Kidney capillary endothelial cell (primary cell): ENCODE data around the gene KRTAP2-2.
"Not testable (repeated sequence)": the region's sequence is repeated elsewhere in the genome, so short reads cannot be mapped to it uniquely, and the experiment has no call there.

Source experiments
- DNase-seq: peaks from one replicate; pipeline ENCODE4 v3.0.0-alpha.2; 2018; ENCODE audit warnings: low spot score

KRTAP2-2 gene

DNA sequence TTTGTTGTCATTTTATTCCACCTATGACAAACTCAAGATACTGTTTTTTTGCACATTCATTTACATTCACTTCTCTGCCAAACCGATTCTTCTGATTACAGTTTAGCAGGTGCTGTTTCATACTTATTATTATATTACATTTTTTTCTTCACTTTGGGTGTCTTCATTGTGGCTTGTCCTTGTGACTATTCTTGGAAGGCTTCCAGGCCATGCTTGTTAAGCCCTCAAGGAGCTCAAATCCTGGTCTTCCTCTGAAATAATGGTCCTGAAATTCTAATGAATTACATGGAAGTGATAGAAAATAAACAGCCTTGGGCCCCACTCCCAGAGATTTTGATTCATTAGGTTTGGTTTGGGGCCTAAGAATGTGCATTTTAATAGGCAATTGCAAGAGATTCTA lies 9.3 kb upstream of the KRTAP2-2 start:
- no peak for DNase-seq

DNA sequence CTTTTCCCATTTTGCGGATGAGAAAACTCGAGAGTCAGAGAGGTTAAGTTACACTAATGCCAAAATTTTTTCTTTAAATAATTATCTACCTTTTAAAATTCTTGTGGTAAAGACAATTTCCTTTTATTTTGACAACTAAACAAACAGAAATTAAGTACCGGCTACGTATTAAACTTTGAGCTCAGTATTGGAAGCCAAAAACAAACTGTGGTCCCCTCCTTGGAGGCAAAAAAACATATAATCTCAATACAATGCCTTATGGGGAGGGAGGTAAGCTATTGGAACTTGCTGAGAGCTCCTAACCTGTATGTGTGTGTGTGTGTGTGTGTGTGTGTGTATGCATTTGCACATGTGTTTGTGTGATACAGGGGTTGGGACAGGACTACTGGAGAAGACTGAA lies 8.4 kb upstream of the KRTAP2-2 start:
- no peak for DNase-seq

DNA sequence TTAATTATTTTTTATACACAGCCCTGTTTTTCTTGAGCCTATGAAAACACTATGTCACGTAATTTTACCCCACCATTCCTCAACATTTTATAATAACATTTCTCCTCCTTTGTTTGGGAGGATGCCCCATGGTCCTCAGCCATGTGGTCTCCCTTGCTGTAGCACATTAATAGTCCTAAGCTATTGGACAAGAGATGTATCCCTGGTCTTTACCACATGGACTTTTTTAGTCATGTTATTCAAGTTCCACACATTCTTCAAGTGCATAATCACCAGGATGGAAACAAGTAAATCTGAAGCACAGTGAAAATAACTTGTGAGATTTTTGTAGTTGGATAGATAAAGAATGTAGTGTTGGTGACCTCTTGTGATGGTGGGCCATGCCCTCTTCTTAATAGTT lies 6.9 kb upstream of the KRTAP2-2 start:
- DNase-seq, result no peak

DNA sequence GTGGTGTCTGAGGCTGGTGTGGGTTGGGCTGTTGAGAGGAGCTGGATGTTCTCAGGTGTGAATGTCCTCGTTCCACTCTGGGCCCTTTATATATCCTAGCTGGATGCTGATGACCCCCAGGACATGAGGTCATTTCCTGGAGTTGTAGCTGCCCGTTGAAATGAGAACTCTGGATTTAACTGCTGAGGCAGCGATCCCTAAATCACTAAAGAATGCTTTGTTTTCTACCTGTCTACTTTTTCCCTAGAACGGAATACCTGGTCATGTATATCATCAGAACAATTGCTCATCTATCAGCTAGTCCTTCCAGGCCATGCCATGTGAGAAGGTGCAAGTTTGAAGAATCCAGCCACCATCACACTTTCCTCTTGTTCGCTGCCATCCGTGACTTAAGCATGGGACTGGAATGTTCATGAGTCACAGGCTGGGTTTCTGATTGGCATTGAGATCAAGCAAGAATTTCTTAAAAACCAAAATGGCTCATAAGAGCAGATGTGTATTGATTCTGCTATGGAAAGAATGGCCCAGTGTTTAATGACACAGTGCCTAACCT lies 5.1 kb upstream of the KRTAP2-2 start, which contains the start of gene KRTAP2-3:
Gene KRTAP2-3 (minus strand): TSS at position 63 of the 553 bp plus-strand sequence. CDS start 64 bp downstream, outside the sequence.
- peak; percentile 25 for DNase-seq

DNA sequence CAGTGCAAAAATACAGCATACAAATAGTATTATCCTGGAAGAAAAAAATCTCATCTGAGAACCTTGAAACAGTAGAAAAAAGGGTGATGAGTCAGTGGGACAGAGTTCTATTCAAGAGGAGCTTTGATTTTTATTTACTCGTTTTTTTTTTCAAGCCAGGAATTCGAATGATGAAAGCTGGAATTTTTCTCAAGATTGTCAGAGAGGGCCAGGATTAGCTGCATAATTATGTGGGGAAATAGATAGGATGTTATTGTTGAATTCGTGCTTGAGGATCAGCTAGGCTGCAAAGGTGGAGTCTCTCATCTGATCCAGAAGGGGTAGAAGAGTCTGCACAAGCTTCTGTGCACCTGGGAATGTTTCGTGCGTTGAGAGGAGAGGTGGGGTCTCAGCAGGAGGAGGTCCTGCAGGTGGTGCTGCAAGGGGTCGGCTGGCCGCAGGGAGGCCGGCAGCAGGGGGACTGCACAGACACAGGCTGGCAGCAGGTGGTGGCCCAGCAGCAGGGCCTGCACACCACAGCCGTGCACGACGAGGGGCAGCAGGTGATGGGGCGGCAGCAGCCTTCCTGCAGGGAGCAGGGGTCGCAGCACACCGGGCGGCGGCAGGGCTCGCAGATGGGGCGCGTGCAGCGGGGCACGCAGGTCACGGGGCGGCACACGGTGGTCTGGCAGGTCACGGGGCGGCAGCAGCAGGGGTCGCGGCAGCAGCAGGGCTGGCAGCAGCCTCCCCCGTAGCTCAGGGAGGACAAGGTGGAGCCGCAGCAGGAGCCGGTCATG lies 4.4 kb upstream of the KRTAP2-2 start:
- DNase-seq, result not testable (repeated sequence)

DNA sequence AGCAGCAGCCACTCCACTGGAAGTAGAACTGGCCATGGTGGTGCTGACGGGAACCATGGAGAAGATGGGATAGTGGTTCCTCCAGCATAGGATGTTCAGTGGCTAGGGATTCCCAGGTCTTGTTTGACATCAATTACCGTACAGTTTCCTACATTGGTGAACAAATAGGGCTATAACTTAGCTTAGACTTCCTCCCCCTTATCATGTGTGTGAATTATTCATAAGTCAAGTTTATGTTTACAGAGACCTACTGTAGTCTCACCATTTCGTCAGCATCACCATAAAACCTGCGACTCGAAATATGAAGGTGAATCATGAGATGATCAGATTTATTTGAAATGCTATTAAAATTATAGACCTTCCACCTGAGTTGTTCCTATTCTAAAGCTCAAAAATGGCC lies 3.7 kb upstream of the KRTAP2-2 start:
- no peak for DNase-seq

DNA sequence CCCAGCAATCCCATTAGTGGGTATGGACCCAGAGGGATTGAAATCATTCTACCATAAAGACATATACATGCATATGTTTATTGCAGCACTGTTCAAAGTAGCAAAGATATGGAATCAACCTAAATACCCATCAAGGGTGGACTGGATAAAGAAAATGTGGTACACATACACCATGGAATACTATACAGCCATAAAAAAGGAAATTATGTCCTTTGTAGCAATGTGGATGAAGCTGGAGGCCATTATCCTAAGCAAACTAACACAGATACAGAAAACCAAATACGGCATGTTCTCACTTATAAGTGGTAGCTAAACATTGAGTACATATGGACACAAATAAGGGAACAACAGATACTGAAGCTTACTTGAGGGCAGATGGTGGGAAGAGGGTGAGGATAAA lies 2.5 kb upstream of the KRTAP2-2 start:
- DNase-seq, result no peak

DNA sequence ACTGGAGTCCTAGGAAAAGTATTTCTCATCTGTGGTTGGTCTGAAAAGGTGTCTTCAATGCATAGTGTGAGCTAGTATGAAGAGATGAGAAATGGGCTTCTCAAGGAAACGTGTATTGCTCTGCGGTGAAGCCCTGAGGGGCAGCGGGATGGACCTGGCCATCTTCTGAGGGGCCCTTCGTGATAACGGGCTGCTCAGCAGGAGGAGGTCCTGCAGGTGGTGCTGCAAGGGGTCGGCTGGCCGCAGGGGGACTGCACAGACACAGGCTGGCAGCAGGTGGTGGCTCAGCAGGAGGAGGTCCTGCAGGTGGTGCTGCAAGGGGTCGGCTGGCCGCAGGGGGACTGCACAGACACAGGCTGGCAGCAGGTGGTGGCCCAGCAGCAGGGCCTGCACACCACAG lies 474 bp downstream of the KRTAP2-2 start:
- not testable (repeated sequence) for DNase-seq

DNA sequence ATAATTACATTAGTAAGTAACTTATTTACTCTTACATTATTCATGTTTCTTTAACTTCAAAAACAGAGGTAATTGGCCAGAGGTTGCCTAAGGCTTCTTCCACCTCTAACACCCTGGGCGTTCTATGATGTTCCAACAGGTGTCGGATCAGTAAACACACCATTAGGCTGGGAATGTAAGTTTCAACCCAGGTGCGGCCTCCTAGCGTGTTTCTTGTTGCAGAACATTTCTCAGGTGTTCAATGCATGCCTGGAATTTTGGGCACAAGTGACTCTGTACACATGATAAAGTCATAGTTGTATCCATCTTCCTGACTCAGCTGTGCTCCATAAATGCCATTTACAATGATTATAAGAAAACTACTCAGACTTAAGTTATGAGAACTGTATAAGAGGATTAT lies 1.0 kb downstream of the KRTAP2-2 start:
- no peak for DNase-seq

DNA sequence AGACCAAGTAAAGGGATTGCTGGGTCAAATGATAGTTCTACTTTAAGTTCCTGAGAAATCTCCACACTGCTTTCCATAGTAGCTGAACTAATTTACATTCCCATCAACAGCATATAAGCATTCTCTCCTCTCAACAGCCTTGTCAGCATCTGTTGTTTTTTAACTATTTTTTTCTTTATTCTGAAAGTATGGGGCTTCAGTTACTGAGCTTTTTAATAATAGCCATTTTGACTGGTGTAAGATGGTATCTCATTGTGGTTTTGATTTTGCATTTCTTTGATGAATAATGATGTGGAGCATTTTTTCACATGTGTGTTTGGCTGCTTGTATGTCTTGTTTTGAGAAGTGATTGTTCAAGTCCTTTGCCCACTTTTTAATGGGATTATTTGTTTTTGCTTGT lies 2.5 kb downstream of the KRTAP2-2 start:
- no peak for DNase-seq

DNA sequence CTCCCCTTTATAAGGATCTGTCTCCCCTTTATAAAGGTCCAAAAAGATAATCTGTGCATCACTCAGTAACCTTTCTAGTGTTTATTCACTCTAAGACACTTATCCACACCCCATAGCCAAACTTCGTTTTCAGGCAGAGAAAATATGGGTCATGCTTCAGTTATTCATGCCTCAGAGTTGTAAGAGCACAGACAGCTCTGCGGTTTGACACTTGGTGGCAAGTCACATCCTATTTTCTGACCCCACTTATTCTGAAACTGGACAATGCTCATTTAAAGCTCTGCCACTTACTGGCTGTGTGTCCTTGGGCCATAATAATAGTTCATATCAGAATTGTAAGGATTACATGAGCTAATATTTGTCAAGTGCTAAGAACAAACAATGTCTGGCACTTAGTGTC lies 5.9 kb downstream of the KRTAP2-2 start:
- DNase-seq, result no peak

DNA sequence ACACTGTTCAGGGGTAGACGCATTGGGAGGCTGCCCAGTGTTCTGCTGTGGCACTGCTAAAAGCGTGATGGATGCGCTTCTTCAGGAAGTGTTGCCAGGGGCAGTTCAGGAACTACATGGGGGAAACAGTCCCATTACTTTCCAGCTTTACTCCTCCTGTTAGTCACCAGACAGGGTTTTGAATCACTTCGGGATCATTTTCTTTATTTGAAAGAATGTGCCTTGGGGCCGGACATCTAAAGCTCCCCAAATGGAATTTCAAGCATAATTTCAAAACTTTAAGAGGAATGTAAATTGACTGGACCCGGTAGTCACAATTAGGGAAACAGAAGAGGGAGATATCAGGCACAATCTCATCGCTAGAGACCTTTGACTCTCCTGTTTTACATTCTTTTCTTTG lies 6.6 kb downstream of the KRTAP2-2 start:
- DNase-seq, result peak; percentile 21

DNA sequence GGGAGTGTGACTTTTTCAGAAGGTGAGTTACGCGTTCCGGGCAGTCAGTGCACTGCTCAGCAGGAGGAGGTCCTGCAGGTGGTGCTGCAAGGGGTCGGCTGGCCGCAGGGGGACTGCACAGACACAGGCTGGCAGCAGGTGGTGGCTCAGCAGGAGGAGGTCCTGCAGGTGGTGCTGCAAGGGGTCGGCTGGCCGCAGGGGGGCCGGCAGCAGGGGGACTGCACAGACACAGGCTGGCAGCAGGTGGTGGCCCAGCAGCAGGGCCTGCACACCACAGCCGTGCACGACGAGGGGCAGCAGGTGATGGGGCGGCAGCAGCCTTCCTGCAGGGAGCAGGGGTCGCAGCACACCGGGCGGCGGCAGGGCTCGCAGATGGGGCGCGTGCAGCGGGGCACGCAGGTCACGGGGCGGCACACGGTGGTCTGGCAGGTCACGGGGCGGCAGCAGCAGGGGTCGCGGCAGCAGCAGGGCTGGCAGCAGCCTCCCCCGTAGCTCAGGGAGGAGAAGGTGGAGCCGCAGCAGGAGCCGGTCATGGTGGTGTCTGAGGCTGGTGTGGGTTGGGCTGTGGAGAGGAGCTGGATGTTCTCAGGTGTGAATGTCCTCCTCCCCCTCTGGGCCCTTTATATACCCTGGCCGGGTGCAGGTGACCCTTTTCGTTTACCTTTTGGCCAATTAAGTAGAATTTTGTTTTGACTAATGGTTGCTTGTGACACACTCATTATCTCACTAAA lies 8.1 kb downstream of the KRTAP2-2 start, which contains the start of gene KRTAP2-1:
Gene KRTAP2-1 (minus strand): TSS at position 582 of the 731 bp plus-strand sequence. CDS start 49 bp downstream, at position 533.
- not testable (repeated sequence) for DNase-seq

DNA sequence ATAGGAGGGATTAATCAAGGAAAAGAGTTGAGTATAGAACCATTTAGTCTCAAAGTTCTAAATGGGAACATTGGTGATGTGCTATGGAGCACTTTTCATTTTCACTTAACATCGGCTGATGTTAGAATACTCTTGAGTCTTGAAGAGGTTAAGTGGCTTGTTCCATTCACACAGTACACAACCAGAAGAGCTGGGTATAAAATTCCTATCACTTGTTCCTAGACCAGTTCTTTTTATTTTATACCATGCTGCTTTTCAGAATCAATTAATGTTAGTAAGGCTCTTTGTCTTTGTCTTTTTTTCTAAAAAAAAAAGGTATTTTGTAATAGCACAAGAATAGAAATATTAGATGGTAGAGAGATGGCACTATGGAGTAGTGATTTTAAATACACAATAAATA lies 12.1 kb downstream of the KRTAP2-2 start:
- no peak for DNase-seq

DNA sequence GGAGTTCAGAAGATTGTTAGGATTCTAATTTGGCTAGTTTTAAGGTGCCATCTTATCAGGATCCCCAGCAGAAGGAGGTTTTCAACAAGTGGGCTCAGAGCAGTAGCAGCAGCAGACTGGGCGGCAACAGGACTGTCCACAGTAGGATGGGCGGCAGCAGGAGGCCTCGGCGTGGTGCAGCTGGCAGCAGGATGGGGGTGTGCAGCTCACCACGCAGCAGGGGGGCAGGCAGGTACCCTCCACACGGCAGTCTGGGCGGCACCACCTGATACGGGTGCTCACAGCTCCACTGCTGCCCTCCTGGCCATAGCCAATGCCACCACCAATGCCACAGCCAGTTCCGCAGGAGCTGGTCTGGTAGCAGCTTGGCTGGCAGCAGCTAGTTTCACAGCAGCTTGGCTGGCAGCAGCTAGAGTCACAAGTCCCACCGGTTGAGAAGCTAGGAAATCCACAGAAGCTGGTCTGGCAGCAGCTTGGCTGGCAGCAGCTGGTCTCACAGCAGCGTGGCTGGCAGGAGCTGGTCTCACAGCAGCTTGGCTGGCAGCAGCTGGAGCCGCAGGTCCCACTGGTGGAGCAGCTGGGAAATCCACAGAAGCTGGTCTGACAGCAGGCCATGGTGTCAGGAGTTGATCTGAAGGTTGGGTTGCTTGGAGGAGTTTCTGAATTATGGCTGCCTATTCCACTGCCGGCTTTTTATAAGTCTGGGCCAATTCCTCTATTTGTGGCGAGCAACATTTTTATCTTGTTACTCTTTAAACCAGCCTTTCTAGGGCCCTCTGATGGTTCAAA lies 14.1 kb downstream of the KRTAP2-2 start, which contains the start of gene KRTAP1-1:
Gene KRTAP1-1 (minus strand): TSS at position 668 of the 789 bp plus-strand sequence. CDS start 53 bp downstream, at position 615.
- not testable (repeated sequence) for DNase-seq

DNA sequence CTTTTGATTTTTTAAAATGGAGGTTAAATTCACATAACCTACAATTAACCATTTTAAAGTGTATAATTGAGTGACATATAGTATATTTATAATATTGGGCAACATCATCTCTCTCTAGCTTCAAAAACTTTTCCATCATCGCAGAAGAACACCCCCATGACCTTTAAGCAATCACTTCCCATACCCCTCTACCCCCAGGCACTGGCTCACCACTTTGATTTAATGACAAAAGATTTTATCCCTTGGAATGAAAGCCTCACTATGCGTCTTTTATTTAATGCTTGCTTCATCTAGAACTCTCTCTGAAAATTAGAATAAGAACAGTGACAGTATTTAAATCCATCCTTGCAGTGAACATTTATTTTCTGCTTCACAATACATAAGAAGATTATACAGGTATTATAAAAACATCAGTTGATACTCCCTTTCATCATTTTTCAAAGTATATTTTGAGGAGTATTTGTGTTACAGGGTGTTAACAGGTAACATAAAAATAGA lies 17.1 kb downstream of the KRTAP2-2 start:
- no peak for DNase-seq

DNA sequence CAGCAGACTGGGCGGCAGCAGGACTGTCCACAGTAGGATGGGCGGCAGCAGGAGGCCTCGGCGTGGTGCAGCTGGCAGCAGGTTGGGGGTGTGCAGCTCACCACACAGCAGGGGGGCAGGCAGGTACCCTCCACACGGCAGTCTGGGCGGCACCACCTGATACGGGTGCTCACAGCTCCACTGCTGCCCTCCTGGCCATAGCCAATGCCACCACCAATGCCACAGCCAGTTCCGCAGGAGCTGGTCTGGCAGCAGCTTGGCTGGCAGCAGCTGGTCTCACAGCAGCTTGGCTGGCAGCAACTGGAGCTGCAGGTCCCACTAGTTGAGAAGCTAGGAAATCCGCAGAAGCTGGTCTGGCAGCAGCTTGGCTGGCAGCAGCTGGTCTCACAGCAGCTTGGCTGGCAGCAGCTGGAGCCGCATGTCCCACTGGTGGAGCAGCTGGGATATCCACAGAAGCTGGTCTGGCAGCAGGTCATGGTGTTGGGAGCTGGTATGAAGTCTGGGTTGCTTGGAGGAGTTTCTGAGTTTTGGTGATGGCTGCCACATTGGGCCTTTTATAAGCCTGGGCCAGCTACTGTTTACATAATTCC lies 20.6 kb downstream of the KRTAP2-2 start, which contains the start of gene KRTAP1-3:
Gene KRTAP1-3 (minus strand): TSS at position 529 of the 590 bp plus-strand sequence. CDS start 53 bp downstream, at position 476.
- not testable (repeated sequence) for DNase-seq

DNA sequence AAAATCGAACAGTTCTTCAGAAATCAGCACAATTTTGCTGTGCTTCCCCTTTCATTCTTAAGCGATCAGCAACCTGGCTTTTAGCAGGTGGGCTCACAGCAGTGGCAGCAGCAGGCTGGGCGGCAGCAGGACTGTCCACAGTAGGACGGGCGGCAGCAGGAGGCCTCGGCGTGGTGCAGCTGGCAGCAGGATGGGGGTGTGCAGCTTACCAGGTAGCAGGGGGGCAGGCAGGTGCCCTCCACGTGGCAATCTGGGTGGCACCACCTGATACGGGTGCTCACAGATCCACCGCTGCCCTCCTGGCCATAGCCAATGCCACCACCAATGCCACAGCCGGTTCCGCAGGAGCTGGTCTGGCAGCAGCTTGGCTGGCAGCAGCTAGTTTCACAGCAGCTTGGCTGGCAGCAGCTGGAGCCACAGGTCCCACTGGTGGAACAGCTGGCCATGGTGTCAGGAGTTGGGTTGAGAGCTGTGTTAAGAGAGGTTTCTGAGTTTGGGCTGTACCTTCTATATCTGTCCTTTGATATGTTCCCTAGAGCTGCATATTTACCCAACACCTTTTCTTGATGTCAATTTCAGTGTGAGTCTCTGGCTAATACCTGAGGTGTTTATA lies 25.3 kb downstream of the KRTAP2-2 start, which contains the start of gene KRTAP1-4:
Gene KRTAP1-4 (minus strand): TSS at position 563 of the 613 bp plus-strand sequence. CDS start 117 bp downstream, at position 446.
- DNase-seq, result no peak

DNA sequence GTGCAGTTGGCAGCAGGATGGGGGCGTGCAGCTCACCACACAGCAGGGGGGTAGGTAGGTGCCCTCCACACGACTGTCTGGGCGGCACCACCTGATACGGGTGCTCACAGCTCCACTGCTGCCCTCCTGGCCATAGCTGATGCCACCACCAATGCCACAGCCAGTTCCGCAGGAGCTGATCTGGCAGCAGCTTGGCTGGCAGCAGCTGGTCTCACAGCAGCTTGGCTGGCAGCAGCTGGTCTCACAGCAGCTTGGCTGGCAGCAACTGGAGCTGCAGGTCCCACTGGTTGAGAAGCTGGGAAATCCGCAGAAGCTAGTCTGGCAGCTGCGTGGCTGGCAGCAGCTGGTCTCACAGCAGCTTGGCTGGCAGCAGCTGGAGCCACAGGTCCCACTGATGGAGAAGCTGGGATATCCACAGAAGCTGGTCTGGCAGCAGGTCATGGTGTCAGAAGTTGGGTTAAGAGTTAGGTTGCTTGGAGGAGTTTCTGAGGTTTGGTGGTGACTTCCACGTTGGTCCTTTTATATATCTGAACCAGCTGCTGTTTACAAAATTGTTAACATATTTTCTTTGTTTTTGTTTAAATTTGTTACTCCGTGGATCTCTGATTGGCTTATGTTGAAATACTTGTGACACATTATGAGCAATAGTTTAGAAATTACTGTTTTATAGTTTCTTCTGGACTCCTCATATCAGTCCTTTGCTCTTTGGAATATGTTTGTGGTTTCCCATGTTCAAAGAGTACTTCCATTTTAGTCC lies 28.1 kb downstream of the KRTAP2-2 start, which contains the start of gene KRTAP1-5:
Gene KRTAP1-5 (minus strand): TSS at position 494 of the 757 bp plus-strand sequence. CDS start 53 bp downstream, at position 441.
- DNase-seq, result no peak

DNA sequence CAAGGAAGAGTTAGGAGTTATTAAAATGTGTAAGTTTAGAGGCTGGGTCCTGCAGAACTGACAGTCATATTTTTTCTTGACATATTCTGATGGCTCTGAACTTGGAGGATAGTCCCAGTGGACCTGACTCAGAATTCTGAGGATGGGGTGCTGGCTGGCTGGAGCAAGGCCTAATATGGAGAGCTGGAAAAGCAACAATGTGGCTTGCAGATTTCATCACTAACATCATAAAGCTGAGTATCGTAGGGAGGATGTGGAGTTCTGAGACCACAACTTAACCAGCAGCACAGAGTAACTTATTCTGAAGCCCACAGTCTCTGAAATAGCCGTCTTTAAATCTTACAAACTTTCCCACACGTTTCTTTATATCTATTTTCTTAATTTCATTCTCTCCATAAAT lies 30.3 kb downstream of the KRTAP2-2 start:
- DNase-seq, result no peak
